GM19372 (cell line): ENCODE data around the gene S100A16.
"Not testable (repeated sequence)": the region's sequence is repeated elsewhere in the genome, so short reads cannot be mapped to it uniquely, and the experiment has no call there.

Experiments
- ATAC-seq: cut with Tn5 transposase; IDR thresholded peaks from one replicate; pipeline ENCODE4 v1.9.1; 2021; ENCODE audit warnings: mild to moderate bottlenecking, low read depth, moderate library complexity; ENCODE audit not compliant: unreplicated experiment

Gene S100A16

GRCh38 chr1:153566414-153567371 lies 46.2 kb downstream of the S100A16 start:
- no peak for ATAC-seq

DNA sequence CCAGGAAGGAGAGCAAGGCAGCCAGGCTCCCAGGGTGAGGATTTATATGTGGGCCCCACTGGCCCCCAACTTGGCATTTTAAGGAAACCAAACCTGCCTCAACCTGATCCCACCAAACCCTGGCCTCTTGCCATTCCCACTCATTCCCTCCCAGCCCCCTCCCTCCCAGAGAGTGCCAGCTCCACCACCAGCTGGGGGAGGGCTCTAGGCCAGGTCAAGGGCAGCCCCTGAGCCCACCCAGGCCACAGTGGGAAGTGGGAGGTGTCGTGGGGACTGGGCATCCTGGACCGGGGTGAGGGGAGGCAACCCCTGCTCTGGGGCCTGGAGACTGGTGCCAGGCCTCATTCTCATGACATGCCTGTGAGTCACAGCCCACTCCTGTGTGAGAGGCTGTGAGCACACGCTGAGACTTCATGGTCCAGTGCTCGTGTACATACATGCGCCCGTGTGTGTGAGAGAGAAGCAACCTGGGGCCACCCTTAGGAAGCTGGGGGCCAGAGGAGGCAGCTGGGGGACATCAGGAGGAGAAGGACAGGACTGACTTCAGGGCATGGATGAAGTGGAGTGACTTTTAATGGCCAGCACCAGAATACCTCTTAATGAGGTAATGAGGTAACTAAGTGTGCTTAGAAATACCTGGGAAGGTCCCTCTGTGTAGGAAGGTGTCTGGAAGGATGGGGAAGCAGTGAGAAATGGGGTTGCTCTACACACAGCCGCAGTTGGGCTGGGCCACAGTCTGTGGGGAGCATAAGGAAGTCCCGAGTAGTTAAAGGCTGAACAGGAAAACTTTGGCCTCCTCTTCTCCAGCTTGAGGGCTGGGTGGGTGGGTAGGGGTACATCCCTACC lies 47.2 kb downstream of the S100A16 start, which contains the start of gene S100A2:
Gene S100A2 (minus strand): TSS at position 316 of the 846 bp plus-strand sequence. CDS start 1,967 bp downstream, outside the sequence.
- no peak for ATAC-seq

DNA sequence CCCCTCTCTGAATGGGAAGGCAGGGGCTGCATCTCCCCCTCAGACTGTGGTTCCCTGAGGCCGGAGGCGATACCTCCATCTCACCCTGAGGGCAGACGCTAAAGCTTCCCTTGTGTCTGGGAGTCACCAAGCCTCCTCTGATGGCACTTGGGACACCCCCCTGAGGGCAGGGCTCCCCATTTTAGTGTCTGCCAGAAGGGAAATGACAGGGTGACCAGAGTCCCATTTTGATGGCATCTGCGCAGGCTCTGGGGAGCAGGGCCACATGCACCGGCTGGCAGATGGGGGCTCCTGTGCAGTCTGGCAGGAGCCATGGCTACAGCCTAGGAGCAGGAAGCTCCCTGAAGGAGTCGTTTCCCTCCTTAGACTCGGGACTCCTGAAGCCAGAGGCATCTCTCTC lies 48.9 kb downstream of the S100A16 start:
- ATAC-seq: no peak

GRCh38 chr1:153563483-153563901 lies 49.4 kb downstream of the S100A16 start:
- no peak for ATAC-seq

DNA sequence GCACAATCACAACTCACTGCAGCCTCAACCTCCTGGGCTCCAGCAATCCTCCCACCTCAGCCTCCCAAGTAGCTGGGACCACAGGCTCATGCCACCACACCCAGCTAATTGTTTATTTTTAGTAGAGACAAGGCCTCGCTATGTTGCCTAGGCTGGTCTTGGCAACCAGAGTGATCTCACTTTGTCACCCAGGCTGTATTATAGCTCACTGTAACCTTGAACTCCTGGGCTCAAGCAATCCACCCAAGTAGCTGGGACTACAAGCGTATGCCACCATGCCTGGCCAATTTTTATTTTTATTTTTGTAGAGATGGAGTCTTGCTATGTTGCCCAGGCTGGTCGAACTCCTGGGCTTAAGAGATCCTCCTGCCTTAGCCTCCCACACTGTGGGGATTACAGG lies 50.9 kb downstream of the S100A16 start:
- ATAC-seq: not testable (repeated sequence)

DNA sequence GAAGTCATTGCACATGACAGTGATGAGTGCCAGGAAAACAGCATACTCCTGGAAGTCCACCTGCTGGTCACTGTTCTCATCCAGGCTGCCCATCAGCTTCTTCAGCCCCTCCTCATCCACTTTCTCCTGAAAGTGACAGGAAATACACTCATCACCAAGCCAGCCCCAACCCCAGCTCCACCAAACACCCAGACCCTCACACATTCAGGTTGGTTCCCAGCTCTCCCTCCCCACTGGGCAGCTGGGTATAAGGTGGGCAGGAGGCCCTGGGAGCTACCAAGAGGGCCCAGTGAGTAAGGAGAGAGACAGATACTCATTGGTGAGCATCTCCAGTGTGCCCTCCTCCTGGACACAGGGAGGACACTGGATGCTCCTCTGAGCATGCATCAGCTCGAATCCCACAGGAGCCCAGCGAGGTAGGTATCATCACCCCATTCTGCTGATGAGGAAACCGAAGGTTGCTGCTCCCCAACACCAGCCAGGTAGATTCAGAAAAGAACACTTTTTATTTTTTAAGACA lies 51.4 kb downstream of the S100A16 start:
- no peak for ATAC-seq

DNA sequence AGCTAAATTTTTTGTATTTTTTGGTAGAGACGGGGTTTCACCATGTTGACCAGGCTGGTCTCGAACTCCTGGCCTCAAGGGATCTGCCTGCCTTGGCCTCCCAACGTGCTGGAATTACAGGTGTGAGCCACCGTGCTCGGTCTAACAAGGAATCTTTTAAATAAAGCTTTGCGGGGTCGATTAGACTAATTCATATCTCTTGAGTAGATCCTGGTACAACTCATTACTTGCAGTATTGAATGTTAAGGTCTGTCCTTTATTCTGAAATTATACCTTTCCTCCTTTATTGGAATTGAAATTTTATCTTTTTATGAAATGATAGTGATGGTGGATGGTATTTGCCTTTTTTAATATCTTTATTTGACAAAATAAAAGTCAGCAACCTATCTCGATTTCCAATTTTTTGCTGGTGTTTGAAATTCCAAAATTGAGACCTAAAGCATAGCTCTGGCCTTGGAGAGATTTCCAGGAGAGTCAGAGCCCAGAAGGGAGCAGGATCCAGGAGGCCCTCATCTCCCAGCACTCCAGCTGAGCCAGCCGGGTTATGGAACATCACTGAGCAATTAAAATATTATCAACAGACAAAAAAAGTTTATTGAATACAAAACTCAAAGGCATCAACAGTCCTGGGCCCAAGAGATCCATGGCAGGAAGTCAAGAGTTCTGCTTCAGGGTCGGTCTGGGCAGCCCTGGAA lies 52.0 kb downstream of the S100A16 start:
- no peak for ATAC-seq

- no peak for ATAC-seq
Observed at GRCh38 chr1:153560241-153560640, 52.7 kb downstream of the S100A16 start.

- ATAC-seq: no peak
Observed at GRCh38 chr1:153557877-153558276, 55.1 kb downstream of the S100A16 start.
